ENCODE results near the gene NCCRP1. TPM values are rescaled to one million over a fixed set of nuclear protein-coding genes. Genes with fewer than 3 reads are reported as not detected.

NCCRP1 gene
- total and polyA plus RNA-seq, 10 of the 15 experiments (the other 5 are each of a cell fraction or from before 2014, with no cell fraction given), result not detected

DNA sequence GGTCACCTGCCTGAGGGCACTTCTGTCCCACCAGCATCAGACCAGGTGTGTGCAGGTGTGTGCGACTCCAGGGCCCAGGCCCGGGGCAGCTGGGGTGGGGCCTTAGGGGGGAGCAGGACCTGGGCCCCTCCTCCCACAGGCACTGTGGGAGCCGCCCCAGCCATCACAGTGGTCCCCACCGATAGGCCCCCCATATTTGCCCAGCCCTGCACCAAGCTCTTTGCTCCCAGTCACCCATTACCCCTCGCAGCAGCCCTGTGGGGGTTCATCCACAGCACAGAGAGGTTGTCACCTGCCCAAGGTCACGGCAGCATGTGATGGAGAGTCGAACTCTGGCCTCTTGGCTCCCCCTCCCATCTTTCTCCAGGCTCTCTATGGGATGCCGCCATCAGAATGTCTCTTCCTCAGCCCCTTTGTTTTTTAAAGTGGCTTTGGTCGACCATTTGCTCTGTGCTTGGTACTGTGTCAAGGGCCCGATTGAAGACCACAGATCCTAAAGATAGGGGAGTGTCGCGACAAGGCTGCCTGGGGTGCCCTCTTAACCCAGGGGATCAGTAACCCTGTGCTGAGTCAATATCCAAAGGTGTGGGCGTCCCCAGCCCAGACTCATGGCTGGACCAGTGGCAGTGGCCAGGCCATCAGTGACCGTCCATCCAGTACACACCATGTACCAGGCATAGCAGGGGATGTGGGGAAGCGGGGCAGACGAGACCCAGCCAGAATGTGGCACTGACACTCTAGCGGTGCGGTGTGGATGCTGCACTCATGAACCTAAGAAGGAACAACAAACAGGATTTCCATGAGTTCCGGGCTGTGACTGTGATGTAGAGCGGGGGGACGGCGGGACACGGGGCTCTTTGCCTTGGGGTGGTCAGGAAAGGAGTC, 28.3 kb upstream of the NCCRP1 start:
- no TSS peak for BruUV-seq (replicated peaks)
- FAIRE-seq (no peak), ATAC-seq (no peak), DNase-seq (ENCODE audit: low read depth, low spot score) (no peak)
- Histone ChIP-seq H3K4me1 (ENCODE audit: control insufficient read depth, insufficient read depth, low read length) (no peaks in the 10 kb centered on the region), H3K9me3 (replicated peaks; ENCODE audit: control insufficient read depth, insufficient read depth, low read length) (no peaks in the 10 kb centered on the region), H2AFZ (ENCODE audit: control insufficient read depth, low read depth, low read length) (no peak overlapping the region), H3K36me3 (ENCODE audit: control insufficient read depth in 2 of 2, insufficient read depth in 2 of 2, low read length in 1 of 2) (peaks cover 0 to 20% of the 10 kb centered on the region in 2 experiments; a peak in 2 of 4 replicates), H3K4me2 (ENCODE audit: control insufficient read depth, insufficient read depth) (no peak overlapping the region), H3K27me3 (replicated peaks in 1 of 2; ENCODE audit: control insufficient read depth in 2 of 2, insufficient read depth in 2 of 2, low read length in 1 of 2) (no peaks in the 10 kb centered on the region), H3K9ac (ENCODE audit: control insufficient read depth, insufficient read depth, low read length) (no peak overlapping the region), H3K79me2 (ENCODE audit: control insufficient read depth, insufficient read depth, low read length) (no peaks in the 10 kb centered on the region), H3K27ac (ENCODE audit: control insufficient read depth, insufficient read depth) (no peak overlapping the region), H3K4me3 (no peak overlapping the region), H4K20me1 (ENCODE audit: control insufficient read depth, insufficient read depth) (no peaks in the 10 kb centered on the region)
- CTCF ChIA-PET, result no interaction called here
- POLR2A ChIA-PET, result no interaction called here
- TF ChIP-seq SP1 (IDR thresholded peaks at IDR 0.05; ENCODE audit: low read depth, low read length) (no peak), POLR2A (IDR thresholded peaks at IDR 0.05; ENCODE audit: low read depth, low read length) (no peak)
- TF ChIP-seq, protein P1, sequence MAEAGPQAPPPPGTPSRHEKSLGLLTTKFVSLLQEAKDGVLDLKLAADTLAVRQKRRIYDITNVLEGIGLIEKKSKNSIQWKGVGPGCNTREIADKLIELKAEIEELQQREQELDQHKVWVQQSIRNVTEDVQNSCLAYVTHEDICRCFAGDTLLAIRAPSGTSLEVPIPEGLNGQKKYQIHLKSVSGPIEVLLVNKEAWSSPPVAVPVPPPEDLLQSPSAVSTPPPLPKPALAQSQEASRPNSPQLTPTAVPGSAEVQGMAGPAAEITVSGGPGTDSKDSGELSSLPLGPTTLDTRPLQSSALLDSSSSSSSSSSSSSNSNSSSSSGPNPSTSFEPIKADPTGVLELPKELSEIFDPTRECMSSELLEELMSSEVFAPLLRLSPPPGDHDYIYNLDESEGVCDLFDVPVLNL (IDR thresholded peaks at IDR 0.05; ENCODE audit: low read depth, low read length), result no peak
- SMC1A ChIA-PET (ENCODE audit: uncharacterized antibody, unreplicated experiment), result no interaction called here
- in situ Hi-C loops (cut with MboI), result no loop called here
- WGBS (ENCODE audit: insufficient coverage, insufficient replicate concordance, low lambda C conversion rate, missing lambda C conversion rate), result 84% methylated on average over 23 of the region's 23 CpGs
- intact Hi-C loops (cut with micrococcal nuclease; ENCODE audit: unreplicated experiment), result no loop called here
- RAD21 ChIA-PET (ENCODE audit: unreplicated experiment), result no interaction called here

DNA sequence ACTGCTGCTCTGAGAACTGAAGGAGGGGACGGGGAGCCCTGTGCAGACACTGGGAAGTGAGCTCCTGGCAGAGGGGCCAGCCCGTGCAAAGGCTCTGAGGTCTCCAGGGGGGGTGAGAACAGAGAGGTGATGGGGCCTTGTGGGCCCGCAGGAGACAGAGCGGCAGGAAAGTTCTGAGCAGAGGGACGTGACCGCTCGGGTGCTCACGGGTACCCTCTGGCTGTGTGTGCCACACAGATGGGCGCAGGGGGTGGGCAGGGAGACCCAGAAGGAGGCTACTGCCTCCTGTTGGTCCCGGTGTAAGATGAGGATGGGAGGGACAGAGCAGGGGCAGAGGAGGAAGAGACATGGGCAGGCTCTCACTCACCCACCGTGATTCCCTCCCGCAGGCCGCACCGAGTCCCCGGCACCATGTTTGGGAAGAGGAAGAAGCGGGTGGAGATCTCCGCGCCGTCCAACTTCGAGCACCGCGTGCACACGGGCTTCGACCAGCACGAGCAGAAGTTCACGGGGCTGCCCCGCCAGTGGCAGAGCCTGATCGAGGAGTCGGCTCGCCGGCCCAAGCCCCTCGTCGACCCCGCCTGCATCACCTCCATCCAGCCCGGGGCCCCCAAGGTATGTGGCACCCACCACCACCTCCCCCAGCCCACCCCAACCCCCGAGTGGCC, 27.5 kb upstream of the NCCRP1 start:
- no peaks in the 10 kb centered on the region for H3K27me3 ChIP-seq (replicated peaks in 1 of 2; ENCODE audit: control insufficient read depth in 2 of 2, insufficient read depth in 2 of 2, low read length in 1 of 2)
- CTCF ChIA-PET, result no interaction called here
- no peak for TF ChIP-seq HDAC6 (IDR thresholded peaks at IDR 0.05; ENCODE audit: unreplicated experiment)
- no peak for TF ChIP-seq MYB (IDR thresholded peaks at IDR 0.05; ENCODE audit: borderline replicate concordance, low read depth, low read length)
- no peak for TF ChIP-seq HDGF (IDR thresholded peaks at IDR 0.05)
- TF ChIP-seq, protein P2, sequence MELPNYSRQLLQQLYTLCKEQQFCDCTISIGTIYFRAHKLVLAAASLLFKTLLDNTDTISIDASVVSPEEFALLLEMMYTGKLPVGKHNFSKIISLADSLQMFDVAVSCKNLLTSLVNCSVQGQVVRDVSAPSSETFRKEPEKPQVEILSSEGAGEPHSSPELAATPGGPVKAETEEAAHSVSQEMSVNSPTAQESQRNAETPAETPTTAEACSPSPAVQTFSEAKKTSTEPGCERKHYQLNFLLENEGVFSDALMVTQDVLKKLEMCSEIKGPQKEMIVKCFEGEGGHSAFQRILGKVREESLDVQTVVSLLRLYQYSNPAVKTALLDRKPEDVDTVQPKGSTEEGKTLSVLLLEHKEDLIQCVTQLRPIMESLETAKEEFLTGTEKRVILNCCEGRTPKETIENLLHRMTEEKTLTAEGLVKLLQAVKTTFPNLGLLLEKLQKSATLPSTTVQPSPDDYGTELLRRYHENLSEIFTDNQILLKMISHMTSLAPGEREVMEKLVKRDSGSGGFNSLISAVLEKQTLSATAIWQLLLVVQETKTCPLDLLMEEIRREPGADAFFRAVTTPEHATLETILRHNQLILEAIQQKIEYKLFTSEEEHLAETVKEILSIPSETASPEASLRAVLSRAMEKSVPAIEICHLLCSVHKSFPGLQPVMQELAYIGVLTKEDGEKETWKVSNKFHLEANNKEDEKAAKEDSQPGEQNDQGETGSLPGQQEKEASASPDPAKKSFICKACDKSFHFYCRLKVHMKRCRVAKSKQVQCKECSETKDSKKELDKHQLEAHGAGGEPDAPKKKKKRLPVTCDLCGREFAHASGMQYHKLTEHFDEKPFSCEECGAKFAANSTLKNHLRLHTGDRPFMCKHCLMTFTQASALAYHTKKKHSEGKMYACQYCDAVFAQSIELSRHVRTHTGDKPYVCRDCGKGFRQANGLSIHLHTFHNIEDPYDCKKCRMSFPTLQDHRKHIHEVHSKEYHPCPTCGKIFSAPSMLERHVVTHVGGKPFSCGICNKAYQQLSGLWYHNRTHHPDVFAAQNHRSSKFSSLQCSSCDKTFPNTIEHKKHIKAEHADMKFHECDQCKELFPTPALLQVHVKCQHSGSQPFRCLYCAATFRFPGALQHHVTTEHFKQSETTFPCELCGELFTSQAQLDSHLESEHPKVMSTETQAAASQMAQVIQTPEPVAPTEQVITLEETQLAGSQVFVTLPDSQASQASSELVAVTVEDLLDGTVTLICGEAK (IDR thresholded peaks at IDR 0.05; ENCODE audit: borderline replicate concordance), result no peak

More for the DNA sequence above, 27.5 kb upstream of the NCCRP1 start:
- ChIA-PET SMC1A (ENCODE audit: uncharacterized antibody, unreplicated experiment) (no interaction called here), RAD21 (ENCODE audit: unreplicated experiment) (no interaction called here), POLR2A (no interaction called here)
- in situ Hi-C loops (cut with MboI), result no loop called here
- FAIRE-seq, result no peak
- BruUV-seq (replicated peaks), result no TSS peak
- H3K4me2 ChIP-seq (ENCODE audit: control insufficient read depth, insufficient read depth), result no peak overlapping the region
- no peak overlapping the region for H2AFZ ChIP-seq (ENCODE audit: control insufficient read depth, low read depth, low read length)
- 93% methylated on average over 20 of the region's 36 CpGs for WGBS (ENCODE audit: insufficient coverage, insufficient replicate concordance, low lambda C conversion rate, missing lambda C conversion rate)
- DNase-seq (ENCODE audit: low read depth, low spot score), result no peak
- ATAC-seq, result no peak
- H3K36me3 ChIP-seq (ENCODE audit: control insufficient read depth in 2 of 2, insufficient read depth in 2 of 2, low read length in 1 of 2), result peaks cover 0 to 20% of the 10 kb centered on the region in 2 experiments; a peak in 2 of 4 replicates
- no peaks in the 10 kb centered on the region for H3K79me2 ChIP-seq (ENCODE audit: control insufficient read depth, insufficient read depth, low read length)
- intact Hi-C loops (cut with micrococcal nuclease; ENCODE audit: unreplicated experiment), result no loop called here
- no peaks in the 10 kb centered on the region for H3K4me1 ChIP-seq (ENCODE audit: control insufficient read depth, insufficient read depth, low read length)
- H3K4me3 ChIP-seq, result no peak overlapping the region
- H3K9ac ChIP-seq (ENCODE audit: control insufficient read depth, insufficient read depth, low read length), result no peak overlapping the region
- no peaks in the 10 kb centered on the region for H3K9me3 ChIP-seq (replicated peaks; ENCODE audit: control insufficient read depth, insufficient read depth, low read length)
- H4K20me1 ChIP-seq (ENCODE audit: control insufficient read depth, insufficient read depth), result no peaks in the 10 kb centered on the region
- no peak overlapping the region for H3K27ac ChIP-seq (ENCODE audit: control insufficient read depth, insufficient read depth)

Data from GM12878 (cell line).